Cerebellar nuclear complex (tissue), 1 donor: ENCODE results near the gene RPS19BP1.
A peak's percentile ranks its signal among the peaks of the same experiment; 100 is the strongest.
"Not testable (repeated sequence)": the region's sequence is repeated elsewhere in the genome, so short reads cannot be mapped to it uniquely, and the experiment has no call there.

ENCODE experiments used
- DNase-seq, 2 experiments: peaks; one replicate each; lab custom pipeline; 2025; lab: John Stamatoyannopoulos, UW

The RPS19BP1 gene

DNA sequence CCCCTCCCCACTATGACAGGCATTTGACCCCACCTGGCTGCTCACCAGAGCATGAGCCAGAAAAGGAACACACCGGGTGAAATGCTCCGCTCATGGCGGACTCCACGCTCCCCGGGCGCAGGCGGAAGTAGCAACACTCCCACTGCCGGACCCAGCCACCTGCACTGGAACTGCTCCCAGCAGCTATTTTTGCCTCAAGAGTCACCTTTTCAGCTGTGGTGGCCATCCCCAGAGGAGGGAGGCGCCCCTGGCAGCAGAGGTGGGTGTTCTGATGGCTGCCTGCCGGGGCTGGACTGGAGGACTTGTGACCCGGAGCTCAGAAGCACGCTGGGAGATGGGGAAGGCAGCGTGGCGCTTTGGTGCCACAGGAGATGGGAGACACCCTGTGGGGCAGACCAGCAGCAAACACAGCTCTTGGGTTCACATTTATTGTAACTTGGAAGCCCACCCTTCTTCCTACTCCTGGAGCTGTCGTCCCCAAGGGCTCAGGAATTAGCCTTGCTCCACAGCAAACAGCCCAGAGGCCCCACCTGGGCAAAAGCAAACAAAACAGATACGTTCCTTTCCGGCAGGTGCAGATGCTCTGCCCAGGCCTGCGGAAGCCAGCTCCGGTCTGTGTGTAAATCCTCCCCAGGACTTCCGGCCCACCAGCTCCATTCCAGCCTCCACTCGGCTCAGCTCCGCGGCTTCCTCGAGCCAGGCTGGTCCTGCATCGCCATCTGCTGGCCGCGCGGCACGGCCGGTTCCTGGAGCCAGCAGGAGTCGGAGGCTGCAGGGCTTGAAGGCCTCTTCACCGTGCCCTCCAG, 3.7 kb downstream of the RPS19BP1 start:
- peak; percentile 42 to 83 for DNase-seq

DNA sequence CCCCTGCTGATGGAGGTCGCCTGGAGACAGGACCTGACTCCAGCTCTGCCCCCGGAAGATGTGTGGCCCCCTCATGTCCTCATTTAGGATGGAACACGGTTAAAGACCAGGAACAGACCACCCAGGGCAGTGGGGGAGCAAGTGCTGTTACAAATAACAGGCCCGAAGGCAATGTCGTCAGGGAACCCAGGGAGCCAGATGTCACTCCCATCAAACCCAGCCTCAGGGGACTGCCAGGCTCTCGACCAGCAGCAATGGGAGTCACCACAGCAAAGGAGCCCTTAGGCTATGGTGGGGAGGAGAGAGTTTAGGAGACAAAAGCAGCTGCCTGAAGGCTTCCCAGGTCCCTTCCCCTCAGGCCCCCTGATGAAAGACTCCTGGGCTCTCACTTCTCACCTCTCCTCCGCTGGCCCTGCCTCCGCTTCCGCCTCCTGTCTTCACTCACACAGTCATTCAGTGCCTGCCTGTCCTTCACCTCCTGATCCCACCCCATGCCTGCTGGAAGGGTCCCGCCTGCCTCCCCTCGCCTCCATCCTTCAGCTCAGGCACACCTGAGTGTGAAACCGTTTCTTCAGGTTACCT, 4.4 kb downstream of the RPS19BP1 start:
- DNase-seq = no peak

DNA sequence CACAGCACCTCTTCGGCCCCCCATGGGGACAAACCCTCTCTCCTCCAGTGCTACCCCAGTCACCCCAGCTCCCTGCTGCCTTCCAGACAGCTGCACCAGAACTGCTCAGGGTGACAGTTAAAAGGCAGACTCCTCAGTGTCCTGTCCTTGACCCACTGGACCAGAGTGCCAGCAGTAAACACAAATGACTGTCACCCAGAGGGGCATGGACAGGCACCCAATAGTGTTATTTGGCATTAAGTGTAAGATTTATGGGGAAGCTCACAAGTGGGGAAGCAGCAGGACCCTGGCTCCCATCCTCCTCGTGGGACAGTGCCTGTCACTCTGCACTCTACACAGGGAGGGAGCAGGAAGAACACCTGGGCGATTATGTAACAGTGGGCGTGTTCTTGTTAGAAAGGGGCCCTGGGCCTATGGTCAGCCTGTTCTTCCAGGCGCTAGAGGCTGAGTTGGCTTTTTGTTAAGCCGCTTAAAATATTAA, 5.0 kb downstream of the RPS19BP1 start:
- no peak for DNase-seq

DNA sequence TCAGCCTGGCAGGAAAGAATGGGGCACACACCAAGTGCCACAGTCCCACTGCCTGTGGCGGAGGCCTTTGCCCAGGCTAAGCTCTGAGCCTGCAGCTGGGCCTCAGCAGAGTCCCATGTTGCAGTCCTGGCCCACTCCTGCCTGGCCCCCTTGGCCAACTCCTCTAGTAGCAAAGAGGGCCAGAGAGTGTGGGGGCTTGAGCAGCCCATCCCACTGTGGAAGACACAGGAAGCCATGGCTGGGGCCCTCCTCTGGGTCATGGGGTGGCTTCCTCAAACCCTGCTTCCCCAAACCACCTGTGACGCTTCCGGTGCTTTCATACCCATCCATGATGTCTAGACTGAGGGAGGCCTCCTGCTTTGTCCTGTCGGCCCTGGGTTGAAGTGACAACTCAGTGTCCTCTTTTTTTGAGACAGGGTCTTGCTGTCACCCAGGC, 5.8 kb downstream of the RPS19BP1 start:
- DNase-seq = no peak

DNA sequence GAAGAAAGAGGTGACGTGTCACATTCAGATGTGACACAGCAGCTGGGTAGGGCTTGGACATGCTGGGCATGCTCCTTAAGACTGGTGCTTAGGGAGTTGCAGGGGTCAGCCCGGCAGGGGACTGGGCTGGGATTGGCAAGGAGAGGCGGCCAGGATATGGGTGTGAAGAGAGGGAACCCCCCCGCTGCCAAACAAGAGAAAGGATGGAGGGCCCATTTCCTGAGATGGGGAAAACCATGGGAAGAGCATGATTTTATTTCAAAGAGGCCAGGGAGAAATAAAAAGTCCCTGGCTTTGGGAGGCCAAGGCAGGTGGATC, 6.9 kb downstream of the RPS19BP1 start:
- DNase-seq = no peak

DNA sequence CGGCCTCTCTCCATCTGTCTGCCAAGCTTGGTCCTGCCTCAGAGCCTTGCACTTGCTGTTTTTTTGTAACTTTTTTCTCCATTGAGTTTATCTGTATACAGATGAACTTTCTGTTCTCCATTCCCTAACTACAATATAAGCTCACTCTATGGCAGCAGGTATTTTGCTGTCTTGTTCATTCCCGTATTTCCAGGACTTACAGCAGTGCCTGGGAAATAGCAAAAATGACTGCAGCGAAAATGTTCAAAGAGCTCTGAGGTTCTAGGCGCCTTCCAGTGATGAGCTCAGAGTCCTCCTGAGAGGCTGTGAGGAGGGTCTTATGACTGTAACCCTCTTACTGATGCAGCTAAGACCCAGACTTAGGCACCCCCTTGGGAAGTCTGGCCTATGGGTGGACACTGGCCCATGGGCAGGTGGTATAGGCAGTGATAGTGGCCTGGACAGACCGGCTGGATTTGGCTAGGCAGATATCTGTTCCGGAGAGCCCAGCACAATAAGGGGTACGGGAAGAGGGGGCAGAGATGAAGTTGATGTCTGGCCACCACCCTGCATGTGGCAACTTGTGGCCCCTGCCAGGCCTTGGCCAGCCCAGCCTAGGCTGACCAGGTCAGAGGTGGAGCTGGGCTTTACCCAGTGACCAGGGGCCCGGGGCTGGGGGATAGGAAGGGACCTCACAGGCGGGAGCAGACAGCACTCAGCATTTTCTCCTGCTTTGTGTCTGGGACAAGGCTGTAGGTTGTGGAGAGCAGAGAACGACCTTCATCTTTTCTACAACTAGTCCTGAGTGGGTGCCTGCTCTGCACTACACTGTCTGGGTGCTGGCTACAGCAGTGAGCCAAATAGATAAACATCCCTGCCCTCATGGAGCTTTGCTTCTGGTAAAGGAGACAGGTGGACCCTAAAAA, 7.5 kb downstream of the RPS19BP1 start:
- no peak for DNase-seq

DNA sequence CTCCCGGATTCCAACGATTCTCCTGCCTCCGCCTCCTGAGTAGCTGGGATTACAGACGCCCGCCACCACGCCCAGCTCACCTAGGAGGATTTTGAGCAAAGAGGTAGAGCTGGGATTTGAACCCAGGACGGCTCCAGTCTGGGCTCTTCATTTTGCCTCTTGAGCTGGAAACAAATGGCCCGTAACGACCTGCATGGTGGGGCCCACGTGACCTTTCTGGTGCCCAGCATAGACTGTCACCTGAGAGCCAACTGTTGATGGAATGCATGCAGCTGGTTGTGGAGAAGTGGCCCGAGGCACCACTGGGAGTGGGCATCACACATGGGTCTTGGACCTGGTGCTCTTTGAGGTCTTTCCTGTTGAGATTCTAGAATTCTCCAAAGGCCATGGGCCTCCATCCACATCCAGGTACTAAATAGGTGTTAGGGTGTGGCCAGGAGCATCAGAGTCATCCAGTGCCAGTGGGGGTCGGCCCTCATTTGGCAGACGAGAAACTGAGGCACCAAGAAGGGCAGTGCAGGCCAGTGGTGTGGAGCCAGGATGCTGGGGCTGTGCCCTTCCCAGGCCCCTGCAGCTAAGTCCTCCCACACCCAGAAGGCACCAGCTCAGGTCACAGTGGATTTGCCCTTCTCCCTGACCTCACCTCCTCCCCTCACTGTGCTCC, 8.3 kb downstream of the RPS19BP1 start:
- DNase-seq = no peak

DNA sequence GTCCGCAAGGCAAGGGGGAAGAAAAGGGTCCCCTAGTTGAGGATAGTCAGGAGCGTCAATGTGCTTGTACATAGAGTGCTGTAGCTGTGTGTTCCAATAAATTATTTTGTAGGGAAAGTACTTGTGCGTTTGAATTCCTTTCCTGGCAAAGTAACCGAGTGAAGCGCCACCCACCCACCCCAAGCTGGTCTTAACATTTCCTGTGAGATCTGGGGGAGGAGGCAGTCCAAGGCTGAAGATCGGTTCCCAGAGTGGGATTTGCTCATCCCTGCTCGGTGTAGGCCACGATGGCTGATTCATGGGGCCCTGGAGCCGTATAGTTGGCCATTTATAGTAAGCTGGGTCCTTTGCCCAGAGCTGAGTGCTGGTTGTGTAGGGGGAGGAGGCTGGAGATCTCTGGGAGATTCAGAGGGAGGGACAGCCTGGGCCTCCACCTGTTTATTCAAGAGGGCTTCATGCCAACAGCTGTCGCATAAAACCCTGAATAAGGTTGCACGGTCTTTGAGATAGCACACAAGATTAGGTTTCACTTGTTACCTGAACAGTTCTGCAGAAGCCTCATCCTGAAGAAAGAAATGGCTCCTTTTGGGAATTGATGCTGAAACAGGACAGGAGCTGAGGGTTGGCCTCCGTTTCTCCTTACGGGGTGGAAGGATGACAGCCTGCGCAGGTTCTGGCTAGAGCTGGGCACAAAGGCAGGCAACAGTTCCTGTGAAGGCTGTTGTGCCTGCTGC, 9.8 kb downstream of the RPS19BP1 start:
- DNase-seq = no peak

DNA sequence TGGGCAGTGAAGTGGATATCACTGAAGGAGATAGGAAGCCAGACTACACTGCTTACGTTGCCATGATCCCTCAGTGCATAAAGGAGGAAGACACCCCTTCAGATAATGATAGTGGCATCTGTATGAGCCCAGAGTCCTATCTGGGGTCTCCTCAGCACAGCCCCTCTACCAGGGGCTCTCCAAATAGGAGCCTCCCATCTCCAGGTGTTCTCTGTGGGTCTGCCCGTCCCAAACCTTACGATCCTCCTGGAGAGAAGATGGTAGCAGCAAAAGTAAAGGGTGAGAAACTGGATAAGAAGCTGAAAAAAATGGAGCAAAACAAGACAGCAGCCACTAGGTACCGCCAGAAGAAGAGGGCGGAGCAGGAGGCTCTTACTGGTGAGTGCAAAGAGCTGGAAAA, 10.5 kb downstream of the RPS19BP1 start:
- DNase-seq = not testable (repeated sequence)

DNA sequence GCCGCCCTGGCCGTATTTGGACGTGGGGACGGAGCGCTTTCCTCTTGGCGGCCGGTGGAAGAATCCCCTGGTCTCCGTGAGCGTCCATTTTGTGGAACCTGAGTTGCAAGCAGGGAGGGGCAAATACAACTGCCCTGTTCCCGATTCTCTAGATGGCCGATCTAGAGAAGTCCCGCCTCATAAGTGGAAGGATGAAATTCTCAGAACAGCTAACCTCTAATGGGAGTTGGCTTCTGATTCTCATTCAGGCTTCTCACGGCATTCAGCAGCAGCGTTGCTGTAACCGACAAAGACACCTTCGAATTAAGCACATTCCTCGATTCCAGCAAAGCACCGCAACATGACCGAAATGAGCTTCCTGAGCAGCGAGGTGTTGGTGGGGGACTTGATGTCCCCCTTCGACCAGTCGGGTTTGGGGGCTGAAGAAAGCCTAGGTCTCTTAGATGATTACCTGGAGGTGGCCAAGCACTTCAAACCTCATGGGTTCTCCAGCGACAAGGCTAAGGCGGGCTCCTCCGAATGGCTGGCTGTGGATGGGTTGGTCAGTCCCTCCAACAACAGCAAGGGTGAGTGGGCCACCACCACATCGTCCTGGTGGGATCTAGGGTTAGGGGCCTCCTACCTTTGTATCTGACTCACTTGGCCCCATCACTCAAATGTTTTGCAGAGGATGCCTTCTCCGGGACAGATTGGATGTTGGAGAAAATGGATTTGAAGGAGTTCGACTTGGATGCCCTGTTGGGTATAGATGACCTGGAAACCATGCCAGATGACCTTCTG, 11.3 kb downstream of the RPS19BP1 start:
- not testable (repeated sequence) for DNase-seq

DNA sequence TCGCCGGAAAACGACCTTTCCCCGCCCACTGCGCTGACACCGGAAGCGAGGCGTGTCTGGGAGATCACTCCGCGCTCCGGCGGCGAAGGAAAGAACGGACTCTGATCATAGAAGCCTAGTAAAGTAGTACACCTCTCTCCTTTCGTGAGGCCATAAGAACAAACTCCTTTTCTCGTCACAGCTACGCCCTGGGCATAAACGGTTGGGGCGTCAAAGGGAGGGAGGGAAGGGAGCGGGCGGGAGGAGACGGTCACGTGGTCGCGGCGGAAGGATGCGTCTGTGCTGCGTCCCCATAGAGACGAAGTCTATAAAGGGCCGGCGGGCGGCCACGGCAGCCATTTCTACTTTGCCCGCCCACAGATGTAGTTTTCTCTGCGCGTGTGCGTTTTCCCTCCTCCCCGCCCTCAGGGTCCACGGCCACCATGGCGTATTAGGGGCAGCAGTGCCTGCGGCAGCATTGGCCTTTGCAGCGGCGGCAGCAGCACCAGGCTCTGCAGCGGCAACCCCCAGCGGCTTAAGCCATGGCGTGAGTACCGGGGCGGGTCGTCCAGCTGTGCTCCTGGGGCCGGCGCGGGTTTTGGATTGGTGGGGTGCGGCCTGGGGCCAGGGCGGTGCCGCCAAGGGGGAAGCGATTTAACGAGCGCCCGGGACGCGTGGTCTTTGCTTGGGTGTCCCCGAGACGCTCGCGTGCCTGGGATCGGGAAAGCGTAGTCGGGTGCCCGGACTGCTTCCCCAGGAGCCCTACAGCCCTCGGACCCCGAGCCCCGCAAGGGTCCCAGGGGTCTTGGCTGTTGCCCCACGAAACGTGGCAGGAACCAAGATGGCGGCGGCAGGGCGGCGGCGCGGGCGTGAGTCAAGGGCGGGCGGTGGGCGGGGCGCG, 12.1 kb downstream of the RPS19BP1 start, which contains the start of gene ATF4:
Gene ATF4, plus strand, starts transcription at position 337 of the 880 bp plus-strand sequence. CDS start 884 bp downstream, outside the sequence.
- DNase-seq = no peak

DNA sequence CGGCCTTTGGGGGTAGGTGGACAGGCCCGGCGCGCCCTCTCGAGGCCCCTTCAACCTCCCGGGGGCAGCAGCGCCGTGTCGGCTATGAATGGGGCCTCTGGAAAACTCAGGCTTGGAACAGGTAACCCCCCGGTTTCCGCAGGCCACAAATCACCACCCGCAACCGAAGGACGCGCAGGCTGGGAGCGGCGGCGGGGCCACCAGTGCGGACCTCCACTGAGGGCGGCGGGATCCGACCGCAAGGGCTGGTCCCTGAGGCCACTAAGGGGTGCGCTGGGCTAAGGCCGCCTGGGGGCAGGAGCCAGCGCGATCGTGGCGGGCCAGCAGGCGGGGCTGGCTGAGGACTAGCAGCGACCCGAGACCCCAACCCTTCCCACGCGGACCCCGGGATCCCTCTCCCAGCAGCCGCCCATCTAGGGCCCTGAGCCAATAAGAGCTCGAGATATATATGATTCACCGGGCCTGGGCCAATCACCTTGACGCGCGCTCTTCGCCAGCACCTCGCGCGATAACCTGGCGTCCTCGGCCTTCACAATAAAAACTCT, 12.8 kb downstream of the RPS19BP1 start:
- peak; percentile 61 to 92 for DNase-seq

DNA sequence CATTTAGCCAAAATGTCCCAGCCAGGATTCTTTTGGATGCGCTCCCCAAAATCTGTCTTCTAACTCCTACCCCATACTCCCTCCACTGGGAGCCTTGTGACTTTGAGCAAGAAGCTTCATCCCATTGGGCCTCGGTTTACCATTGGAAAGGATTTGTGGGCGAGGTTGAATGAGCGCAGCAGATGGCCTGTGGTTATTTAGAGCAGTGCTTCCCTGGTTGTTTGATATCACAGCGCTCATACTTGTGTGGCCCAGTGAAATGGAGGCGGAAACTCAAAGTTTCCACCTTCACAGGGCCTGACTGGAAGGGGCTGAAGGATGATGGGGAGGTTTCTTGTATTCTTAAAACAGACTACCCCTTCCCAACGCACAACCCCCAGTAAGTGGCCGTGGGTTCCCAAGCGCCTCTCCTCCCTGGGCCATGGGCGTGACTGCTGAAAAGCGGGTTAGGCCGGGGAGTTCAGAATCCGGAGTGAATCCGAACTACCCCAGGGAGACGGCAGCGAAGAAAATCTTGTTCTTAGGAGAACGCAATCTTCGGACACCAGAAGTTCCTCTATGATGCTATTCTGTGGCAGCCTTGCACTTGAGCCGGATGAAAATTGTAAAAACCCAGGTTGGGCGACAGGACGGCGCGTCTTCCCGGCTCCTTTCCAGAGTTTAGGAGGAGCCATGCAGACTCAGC, 13.4 kb downstream of the RPS19BP1 start:
- DNase-seq = no peak

DNA sequence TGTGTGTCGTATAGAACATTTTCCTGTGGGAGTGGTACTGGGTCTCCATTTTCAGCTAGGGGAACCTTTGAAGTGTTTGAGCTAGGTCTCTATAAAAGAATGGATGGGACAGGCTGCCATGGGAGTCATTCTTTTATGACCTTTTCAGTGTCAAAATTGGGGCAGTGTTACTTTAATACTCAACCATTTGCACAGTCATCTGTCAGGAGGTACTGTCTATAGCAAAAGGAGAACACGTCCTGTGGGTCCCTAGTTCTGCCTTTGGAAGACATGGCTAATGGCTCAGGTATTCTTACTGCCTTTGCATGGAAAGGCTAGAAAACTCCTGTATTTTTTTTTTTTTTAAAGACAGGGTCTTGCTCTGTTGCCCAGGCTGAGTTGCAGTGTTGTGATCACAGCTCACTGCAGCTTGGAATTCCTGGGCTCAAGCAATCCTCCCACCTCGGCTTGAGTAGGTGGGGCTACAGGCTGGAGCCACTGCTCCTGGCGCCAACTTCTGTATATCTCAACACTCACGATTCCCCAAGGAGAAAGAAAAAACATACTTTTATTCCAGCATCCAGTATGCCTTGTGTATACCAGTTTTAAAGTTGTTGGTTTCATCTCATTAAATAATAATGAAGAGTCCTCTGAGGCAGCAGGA, 14.3 kb downstream of the RPS19BP1 start:
- DNase-seq = no peak

DNA sequence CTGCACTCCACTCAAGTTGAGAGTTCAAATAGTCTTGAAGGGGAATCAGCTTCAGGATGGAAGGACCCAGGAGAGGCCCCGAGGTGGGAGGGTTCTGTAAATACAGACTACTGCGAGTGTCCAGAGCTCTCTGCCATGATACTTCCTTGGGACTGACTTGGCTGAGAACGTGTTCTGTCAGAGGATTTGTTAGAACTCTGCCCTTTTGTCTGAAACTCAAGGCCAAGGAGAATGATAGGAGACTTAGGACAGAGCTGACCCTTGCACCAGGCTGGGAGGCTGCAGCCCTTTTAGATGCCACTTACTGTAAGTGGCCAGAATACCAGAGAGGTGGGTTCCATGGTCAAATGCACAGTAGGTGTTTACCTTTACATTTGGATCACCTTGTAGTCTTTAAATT, 15.1 kb downstream of the RPS19BP1 start:
- no peak for DNase-seq

DNA sequence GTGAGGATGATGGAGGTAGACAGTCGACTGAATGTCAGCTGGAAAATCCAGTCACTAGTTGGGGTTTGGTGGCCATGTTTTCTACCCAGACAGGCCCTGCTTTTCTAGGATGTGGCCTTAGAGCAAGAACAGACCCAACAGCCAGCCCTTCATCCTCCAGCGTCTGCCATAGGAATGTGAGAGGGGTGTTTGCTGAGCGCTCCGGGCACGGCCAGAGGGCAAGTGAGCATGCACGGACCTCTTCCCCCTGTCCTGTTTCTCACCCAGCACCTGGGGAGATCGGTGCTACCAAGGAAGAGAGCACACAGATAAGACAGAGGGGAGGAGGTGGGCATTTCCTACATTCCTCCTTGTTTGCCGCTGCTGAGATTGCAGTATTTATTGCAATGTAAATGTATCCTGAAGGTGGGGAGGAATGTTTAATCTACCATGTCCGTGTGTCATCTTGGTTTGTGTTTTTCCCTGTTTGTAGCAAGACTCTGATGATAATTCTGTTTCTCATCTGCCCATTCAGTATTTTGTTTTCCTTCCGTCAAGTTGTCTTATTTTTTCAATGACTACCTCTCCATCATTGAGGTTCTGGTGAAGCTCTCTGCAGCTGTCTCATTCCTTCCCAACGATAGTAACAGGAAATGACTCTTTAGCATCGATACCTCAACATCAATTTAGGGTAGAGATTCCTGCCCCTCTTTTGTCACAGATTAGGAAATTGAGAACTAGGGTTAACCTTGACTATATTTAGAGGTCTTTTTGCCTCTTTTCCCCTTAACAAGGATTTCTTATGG, 17.1 kb downstream of the RPS19BP1 start:
- DNase-seq = no peak

DNA sequence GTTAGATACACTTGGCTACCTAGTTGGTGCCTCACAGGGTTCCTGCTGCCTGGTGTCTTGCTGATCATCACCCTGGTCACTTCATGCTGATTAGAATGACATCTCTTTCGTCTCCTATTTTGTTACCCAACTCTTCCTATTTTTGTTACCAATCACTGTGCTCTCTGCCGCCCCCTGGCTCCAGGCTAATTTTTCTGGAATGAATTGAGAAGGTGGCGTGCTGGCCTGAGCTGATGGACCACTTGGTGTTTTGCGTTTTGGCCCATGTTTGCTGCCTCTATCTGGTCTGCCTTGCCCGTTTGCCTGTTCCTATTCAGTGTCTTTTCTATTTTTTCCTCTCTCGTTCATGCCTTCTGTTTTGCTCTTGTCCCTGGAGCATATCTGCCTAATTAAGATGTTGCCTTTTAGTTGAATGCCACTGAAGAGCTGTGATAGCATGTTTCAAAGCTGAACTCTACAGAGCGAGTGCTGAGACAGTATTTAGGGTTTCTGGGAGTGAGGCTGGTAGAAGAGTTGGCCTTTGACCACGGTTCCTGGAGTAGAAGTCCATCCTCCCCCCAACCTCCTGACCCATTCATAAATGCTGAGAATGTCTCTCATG, 18.1 kb downstream of the RPS19BP1 start:
- peak in 1 of 2 experiments; percentile 45 for DNase-seq
